Transverse colon (tissue), 4 donors: ENCODE measurements around the gene KIF1B. TPM values are rescaled to one million over a fixed set of nuclear protein-coding genes. Genes with fewer than 3 reads are reported as not detected.
"Not testable (repeated sequence)": the region's sequence is repeated elsewhere in the genome, so short reads cannot be mapped to it uniquely, and the experiment has no call there.

Experiments
- DNase-seq: peaks from one replicate; pipeline ENCODE4 v3.0.0-alpha.2; 2019
- H3K27ac ChIP-seq, 4 donors: fragments of 200-600 bp; sonication (generic); 2 replicates each; pipeline ENCODE4 v1.5.1; 2016 to 2018; ENCODE audit warnings: inconsistent platforms in 4 of 4
- H3K27me3 ChIP-seq: fragments of 200-600 bp; sonication (generic); 2 replicates; pipeline ENCODE4 v1.5.1; 2017; ENCODE audit warnings: inconsistent platforms
- H3K36me3 ChIP-seq, 4 donors: fragments of 200-600 bp; sonication (generic); 2 replicates each; pipeline ENCODE4 v1.5.1; 2017 to 2019; ENCODE audit warnings: inconsistent platforms in 4 of 4
- H3K4me1 ChIP-seq, 4 donors: fragments of 200-600 bp; sonication (generic); 2 replicates each; pipeline ENCODE4 v1.5.1; 2017 to 2020; ENCODE audit warnings: inconsistent platforms in 4 of 4
- H3K4me3 ChIP-seq, 4 donors: fragments of 200-600 bp; sonication (generic); 1 replicate in 1 of 4; 2 replicates in 3 of 4; pipeline versions ENCODE4 v1.5.1 to v1.6.1; 2017 to 2019; ENCODE audit warnings: inconsistent platforms in 4 of 4
- H3K9me3 ChIP-seq, 2 donors: fragments of 200-600 bp; sonication (generic); 2 replicates each; pipeline ENCODE4 v1.5.1; 2017 to 2019; ENCODE audit warnings: inconsistent platforms in 2 of 2
- EP300 ChIP-seq: sonication (generic); formaldehyde crosslinking; IDR thresholded peaks from one replicate; pipeline ENCODE4 v1.6.1; 2017; ENCODE audit warnings: antibody characterized with exemption, low read depth
- POLR2A ChIP-seq: fragments of 450-650 bp; IDR thresholded peaks from one replicate; pipeline ENCODE4 v1.6.1; 2016; ENCODE audit warnings: antibody characterized with exemption, mild to moderate bottlenecking, moderate library complexity
- POLR2AphosphoS5 ChIP-seq, 3 donors: sonication (generic); formaldehyde crosslinking; IDR thresholded peaks; one replicate each; pipeline ENCODE4 v1.6.1; 2016; ENCODE audit warnings: antibody characterized with exemption in 3 of 3
- WGBS, 2 donors: methylation state at CpG; one replicate each; pipeline ENCODE4 v1.1.5; 2018; ENCODE audit warnings: low coverage in 1 of 2; 5-methylcytosine and 5-hydroxymethylcytosine counted together
- in situ Hi-C, 4 donors: fragments of 200-750 bp; cut with MboI; loops; one replicate each; pipeline versions ENCODE4 v1.15.0 to v1.15.1; 2017; ENCODE audit warnings: low sequenced_read_pairs in 3 of 4, low pct_ligation_motif_present in 1 of 4, low pct_unique_long_range_greater_than_20kb in 1 of 4
- intact Hi-C: fragments of 100-400 bp; cut with DNase I; formaldehyde crosslinking; loops from one replicate; pipeline ENCODE4 v1.15.1; 2023; ENCODE audit warnings: low total_unique reads
- total RNA-seq, 4 donors: library from RNA; depleted of rRNA; stranded (reverse); fragments of >200 nt; gene quantifications; one replicate each; pipeline ENCODE4 v1.1.0, GENCODE V29; 2016
- TF ChIP-seq, protein P1 (sequence below), 5 experiments: fragments of 200-600 bp in 3 of 5; fragments of 450-650 bp in 2 of 5; sonication (generic) in 3 of 5; IDR thresholded peaks; 1 replicate in 2 of 5; 2 replicates in 3 of 5; pipeline ENCODE4 v1.5.1; 2016 to 2017; ENCODE audit warnings: antibody characterized with exemption in 5 of 5, inconsistent platforms in 3 of 5, mild to moderate bottlenecking in 2 of 5, moderate library complexity in 1 of 5

The KIF1B gene
- total RNA-seq, 4 donors from 2014 or later: 50.9 to 87.9 (median 71.4) TPM

DNA sequence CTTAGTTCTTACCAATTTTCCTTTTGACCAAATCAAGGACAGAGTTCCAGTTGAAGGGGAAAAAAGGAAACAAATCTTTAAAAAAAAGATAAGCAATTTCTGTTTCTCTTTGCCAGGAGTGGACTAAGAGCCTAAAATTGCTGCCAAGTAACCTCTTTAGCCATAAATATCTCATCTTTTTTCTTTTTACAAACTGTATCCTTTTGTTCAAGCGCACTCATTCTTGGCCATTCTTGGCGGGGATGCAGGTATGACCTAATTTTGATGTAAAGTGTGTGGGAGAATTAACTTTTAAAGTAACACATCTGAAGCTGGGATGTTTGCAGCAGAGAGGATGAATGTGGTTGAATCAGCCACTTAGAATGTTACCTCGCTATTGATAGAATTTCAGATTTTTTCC lies 13.4 kb upstream of the KIF1B start:
- no peaks in the 10 kb centered on the region for H3K9me3 ChIP-seq
- no peaks in the 10 kb centered on the region for H3K36me3 ChIP-seq
- DNase-seq: no peak
- in situ Hi-C loops: no loop called here
- H3K27me3 ChIP-seq: peaks cover 3% of the 10 kb centered on the region
- TF ChIP-seq POLR2A (no peak), POLR2AphosphoS5 (IDR thresholded peaks at IDR 0.05) (no peak), EP300 (no peak)
- TF ChIP-seq, protein P1, sequence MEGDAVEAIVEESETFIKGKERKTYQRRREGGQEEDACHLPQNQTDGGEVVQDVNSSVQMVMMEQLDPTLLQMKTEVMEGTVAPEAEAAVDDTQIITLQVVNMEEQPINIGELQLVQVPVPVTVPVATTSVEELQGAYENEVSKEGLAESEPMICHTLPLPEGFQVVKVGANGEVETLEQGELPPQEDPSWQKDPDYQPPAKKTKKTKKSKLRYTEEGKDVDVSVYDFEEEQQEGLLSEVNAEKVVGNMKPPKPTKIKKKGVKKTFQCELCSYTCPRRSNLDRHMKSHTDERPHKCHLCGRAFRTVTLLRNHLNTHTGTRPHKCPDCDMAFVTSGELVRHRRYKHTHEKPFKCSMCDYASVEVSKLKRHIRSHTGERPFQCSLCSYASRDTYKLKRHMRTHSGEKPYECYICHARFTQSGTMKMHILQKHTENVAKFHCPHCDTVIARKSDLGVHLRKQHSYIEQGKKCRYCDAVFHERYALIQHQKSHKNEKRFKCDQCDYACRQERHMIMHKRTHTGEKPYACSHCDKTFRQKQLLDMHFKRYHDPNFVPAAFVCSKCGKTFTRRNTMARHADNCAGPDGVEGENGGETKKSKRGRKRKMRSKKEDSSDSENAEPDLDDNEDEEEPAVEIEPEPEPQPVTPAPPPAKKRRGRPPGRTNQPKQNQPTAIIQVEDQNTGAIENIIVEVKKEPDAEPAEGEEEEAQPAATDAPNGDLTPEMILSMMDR (IDR thresholded peaks at IDR 0.05): no peak
- WGBS, 2 donors: 50 to 76% methylated on average over 1 to 3 of the region's 3 CpGs
- H3K4me3 ChIP-seq: no peak overlapping the region
- intact Hi-C loops: no loop called here
- no peak overlapping the region for H3K27ac ChIP-seq
- H3K4me1 ChIP-seq: no peaks in the 10 kb centered on the region

DNA sequence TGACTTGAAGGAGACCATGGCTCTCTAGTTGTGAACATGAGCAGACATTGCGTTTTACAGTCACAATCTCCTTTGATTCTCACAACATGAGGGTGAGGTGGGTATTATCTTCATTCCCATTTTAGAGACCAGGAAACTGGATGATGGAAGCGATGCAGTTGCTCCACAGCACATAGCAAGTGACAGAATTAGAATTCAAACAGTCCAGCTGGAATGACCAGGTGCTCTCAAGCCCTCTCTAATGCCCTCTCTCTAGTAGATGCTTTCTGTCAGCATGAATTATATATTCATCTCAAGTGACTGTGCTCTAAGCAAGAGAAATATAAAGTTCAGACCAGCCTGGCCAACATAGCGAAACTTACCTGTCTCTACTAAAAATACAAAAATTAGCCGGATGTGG lies 9.8 kb upstream of the KIF1B start:
- intact Hi-C loops: loop anchor here (10.0 kb wide), 1 partner anchor 84 kb away; no protein-coding TSS in a partner anchor
- DNase-seq: no peak
- Histone ChIP-seq H3K4me3 (no peak overlapping the region), H3K36me3 (no peaks in the 10 kb centered on the region), H3K27me3 (peaks cover 3% of the 10 kb centered on the region), H3K9me3 (no peaks in the 10 kb centered on the region), H3K27ac (no peak overlapping the region), H3K4me1 (no peaks in the 10 kb centered on the region)
- TF ChIP-seq, protein P1 (IDR thresholded peaks at IDR 0.05): no peak
- TF ChIP-seq EP300 (no peak), POLR2A (no peak), POLR2AphosphoS5 (IDR thresholded peaks at IDR 0.05) (no peak)
- in situ Hi-C loops: loop anchor here in 3 of 4 donors (25.0 kb wide), 1 partner anchor 137 kb away; no protein-coding TSS in a partner anchor
- 83 to 85% methylated on average over 2 to 4 of the region's 4 CpGs for WGBS, 2 donors

DNA sequence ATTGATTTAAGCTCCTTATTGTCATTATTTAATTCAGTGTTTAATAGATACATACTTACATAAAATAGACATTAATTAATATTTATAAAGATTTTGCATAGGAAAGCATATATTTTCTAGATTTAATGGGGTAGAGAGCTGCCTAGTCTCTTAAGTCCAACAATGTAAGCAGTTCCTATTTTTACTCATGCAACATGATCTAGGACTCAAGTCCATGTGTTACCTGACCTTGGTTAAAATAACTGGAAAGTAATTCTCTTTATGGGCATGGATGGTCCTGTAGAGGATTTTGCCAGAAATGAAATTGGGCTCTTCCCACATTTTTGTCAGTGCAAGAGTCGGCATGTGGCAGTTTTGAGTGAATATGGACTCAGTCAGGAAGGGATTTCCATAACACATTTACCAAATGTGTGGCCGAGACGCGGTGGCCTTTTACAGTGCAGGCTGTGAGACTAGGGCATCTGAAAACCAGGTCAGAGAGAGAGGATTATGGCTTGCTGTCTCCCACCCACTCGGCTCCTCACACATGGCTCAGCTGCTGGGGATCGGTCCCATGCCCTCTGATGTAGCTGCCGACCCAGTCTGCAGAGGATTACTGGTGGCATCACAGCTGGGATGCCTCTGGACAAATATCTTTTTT lies 6.2 kb upstream of the KIF1B start:
- intact Hi-C loops: loop anchor here (10.0 kb wide), 1 partner anchor 81 kb away; no protein-coding TSS in a partner anchor
- DNase-seq: no peak
- in situ Hi-C loops: loop anchor here in 3 of 4 donors (25.0 kb wide), 1 partner anchor 133 kb away; no protein-coding TSS in a partner anchor
- 68 to 70% methylated on average over 6 to 7 of the region's 7 CpGs for WGBS, 2 donors
- H3K36me3 ChIP-seq: no peaks in the 10 kb centered on the region
- peaks cover 3% of the 10 kb centered on the region for H3K27me3 ChIP-seq
- TF ChIP-seq, protein P1 (IDR thresholded peaks at IDR 0.05): no peak
- TF ChIP-seq POLR2AphosphoS5 (IDR thresholded peaks at IDR 0.05): no peak
- TF ChIP-seq POLR2A: no peak
- TF ChIP-seq EP300: no peak
- no peaks in the 10 kb centered on the region for H3K9me3 ChIP-seq
- no peak overlapping the region for H3K27ac ChIP-seq
- peaks cover 0 to 4% (median 3%) of the 10 kb centered on the region in 4 donors for H3K4me1 ChIP-seq
- no peak overlapping the region for H3K4me3 ChIP-seq

DNA sequence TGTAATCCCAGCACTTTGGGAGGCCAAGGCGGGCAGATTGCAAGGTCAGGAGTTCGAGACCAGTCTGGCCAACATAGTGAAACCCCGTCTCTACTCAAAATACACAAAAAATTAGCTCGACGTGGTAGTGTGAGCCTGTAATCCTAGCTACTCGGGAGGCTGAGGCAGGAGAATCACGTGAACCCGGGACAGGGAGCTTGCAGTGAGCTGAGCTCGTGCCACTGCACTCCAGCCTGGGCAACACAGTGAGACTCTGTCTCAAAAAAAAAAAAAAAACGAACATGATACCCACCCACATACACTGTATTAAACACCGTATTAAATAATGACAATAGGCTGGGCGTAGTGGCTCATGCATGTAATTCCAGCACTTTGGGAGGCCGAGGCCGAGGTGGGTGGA lies 5.2 kb upstream of the KIF1B start:
- DNase-seq, H3K9me3 ChIP-seq, H3K4me1 ChIP-seq, H3K27ac ChIP-seq, H3K36me3 ChIP-seq, H3K4me3 ChIP-seq, H3K27me3 ChIP-seq: not testable (repeated sequence)
- 80 to 91% methylated on average over 13 to 14 of the region's 14 CpGs for WGBS, 2 donors
- intact Hi-C loops: loop anchor here (10.0 kb wide), 1 partner anchor 80 kb away; no protein-coding TSS in a partner anchor
- in situ Hi-C loops: loop anchor here in 3 of 4 donors (25.0 kb wide), 1 partner anchor 132 kb away; no protein-coding TSS in a partner anchor
